KOPT-K1 (cell line): ENCODE data around the gene CTNNA3.

Source experiments
- H3K27ac ChIP-seq: fragments of 200-600 bp; sonication (generic); 2 replicates; pipeline ENCODE4 v1.5.1; 2016; ENCODE audit warnings: antibody characterized with exemption, mild to moderate bottlenecking, low read depth, low read length; ENCODE audit not compliant: poor library complexity, severe bottlenecking
- H3K36me3 ChIP-seq: fragments of 200-600 bp; sonication (generic); 2 replicates; pipeline ENCODE4 v1.5.1; 2017; ENCODE audit warnings: antibody characterized with exemption, mild to moderate bottlenecking, low read length, moderate library complexity; ENCODE audit not compliant: insufficient read depth
- H3K9me3 ChIP-seq: fragments of 200-600 bp; sonication (generic); 2 replicates; pipeline ENCODE4 v1.5.1; 2017; ENCODE audit warnings: antibody characterized with exemption, low read length, mild to moderate bottlenecking; ENCODE audit not compliant: insufficient read depth, poor library complexity, severe bottlenecking

The CTNNA3 gene

DNA sequence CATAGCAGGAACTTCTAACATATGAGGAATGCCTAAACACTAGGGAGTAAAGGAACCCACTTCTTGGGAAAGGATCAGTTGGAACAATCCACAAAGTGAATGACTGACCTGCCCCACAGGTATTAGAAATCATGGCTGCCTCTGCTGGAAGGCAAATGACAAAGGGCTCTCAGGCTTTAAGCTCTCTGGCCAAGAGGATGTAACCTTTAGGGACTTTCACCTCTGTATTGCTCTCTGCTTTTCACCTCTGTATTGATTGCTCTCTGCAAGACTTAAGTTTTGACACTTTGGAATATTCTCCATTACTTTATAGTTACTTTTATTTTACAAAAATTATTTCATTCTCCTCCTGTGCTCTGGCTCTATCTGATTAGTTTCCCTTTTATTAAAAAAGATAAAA, 522.2 kb downstream of the CTNNA3 start:
- H3K36me3 ChIP-seq, result no peaks in the 10 kb centered on the region
- no peaks in the 10 kb centered on the region for H3K9me3 ChIP-seq
- no peak overlapping the region for H3K27ac ChIP-seq

DNA sequence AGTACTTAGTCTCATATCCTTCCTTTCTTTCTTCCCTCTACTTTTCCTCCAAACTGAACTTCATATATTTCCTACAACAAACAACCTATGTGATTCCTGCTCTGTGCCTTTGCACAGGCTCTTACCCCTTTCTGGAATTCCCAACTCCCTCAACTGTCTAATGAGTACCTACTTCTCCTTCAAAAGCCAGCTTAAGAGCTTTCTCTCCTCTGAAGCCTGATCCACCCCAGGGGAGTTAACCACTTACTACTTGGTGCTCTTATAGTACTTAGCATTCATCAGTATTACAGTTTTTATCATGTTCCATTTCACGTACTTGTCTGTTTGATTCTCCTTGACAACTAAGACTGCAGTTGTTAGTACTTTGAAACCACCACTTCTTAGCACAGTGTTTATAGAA, 524.0 kb downstream of the CTNNA3 start:
- H3K27ac ChIP-seq, result no peak overlapping the region
- no peaks in the 10 kb centered on the region for H3K9me3 ChIP-seq
- H3K36me3 ChIP-seq, result no peaks in the 10 kb centered on the region

DNA sequence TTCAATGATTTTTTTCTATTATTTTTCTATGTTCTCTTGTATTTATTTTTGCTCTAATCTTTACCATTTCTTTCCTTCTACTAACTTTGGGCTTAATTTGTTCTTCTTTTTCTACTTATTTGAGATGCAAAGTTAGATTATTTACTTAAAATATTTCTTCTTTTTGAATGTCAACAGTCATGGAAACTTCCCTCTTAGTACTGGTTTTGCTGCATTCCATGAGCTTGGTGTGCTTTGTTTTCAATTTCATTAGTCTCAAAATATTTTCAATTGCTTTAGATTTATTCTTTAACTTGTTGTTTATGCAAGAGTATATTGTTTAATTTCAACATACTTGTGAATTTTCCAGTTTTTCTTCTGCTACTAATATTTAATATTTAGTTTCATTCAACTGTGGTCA, 539.8 kb downstream of the CTNNA3 start:
- Histone ChIP-seq H3K36me3 (no peaks in the 10 kb centered on the region), H3K27ac (no peak overlapping the region), H3K9me3 (no peaks in the 10 kb centered on the region)

DNA sequence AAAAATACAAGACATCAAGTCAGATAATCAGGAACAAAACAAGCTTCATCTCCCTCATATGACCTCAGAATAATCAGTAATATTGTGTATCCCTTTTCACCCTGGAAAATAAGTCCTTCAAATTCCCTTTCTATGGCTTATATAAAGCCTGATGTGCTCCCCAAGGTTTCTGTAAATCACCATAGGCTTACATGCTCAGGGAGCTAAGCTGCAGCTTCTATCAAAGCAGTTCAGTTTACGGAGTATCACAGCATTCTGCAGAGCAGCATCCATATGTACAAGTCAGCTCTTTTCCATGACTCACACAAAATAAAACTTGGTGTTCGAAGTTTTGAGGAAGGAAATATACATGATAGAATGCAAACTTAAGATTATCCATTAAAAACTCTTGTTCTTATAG, 544.5 kb downstream of the CTNNA3 start:
- H3K27ac ChIP-seq, result no peak overlapping the region
- no peaks in the 10 kb centered on the region for H3K36me3 ChIP-seq
- H3K9me3 ChIP-seq, result no peaks in the 10 kb centered on the region

DNA sequence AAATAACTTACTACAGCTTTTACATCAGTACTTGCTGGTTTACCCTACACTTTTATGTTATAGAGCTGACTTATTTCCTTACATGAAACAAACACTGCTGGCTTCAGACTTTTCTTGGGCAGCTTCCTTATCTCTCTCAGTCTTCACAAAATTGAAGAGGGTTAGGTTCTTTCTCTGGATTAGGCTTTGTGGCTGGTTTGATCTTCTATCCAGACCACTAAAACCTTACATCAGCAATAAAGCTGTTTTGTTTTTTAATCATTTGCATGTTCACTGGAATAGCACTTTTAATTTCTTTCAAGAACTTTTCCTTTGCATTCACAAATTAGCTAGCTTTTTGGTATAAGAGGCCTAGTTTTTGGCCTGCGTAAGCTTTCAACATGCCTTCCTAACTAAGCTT, 551.5 kb downstream of the CTNNA3 start:
- Histone ChIP-seq H3K9me3 (no peaks in the 10 kb centered on the region), H3K27ac (no peak overlapping the region), H3K36me3 (no peaks in the 10 kb centered on the region)

DNA sequence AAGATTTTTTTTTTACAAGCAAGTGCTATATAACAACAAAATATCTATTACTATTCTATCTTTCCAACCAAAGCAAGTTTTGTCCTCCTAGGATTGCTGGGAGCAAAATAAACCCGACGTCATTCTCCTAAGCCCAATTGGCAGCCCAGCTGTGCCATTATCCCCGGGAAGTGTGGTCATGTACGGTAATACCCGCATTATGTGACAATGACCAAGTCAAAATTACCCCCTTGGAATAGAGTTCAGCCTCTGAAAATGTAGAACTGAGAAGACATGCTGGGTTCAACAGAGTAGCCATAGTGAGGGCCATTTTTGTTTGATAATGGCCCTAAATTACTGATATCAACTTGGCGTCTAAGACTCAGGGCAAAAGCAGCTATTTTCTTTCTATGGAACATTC, 554.7 kb downstream of the CTNNA3 start:
- no peak overlapping the region for H3K27ac ChIP-seq
- H3K9me3 ChIP-seq, result no peaks in the 10 kb centered on the region
- H3K36me3 ChIP-seq, result no peaks in the 10 kb centered on the region

DNA sequence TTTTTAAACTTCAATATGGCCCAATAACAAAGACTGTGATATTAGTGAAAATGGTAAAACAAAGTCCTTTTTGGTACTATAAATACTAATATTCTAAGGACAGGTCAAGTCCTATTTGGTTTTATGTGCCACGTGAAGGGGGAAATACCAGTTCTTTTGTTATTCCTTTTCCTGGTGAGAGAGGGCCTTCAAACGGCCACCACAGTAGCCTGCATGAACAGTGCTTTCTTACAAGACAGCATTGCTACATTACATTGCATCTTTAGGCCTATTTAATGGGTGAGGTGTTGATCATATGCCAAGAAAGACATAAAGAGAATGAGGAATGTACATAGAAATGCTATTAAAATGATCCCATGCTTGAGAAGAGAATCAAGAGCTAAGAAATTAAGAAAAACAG, 555.4 kb downstream of the CTNNA3 start:
- H3K9me3 ChIP-seq, result no peaks in the 10 kb centered on the region
- H3K27ac ChIP-seq, result no peak overlapping the region
- no peaks in the 10 kb centered on the region for H3K36me3 ChIP-seq

DNA sequence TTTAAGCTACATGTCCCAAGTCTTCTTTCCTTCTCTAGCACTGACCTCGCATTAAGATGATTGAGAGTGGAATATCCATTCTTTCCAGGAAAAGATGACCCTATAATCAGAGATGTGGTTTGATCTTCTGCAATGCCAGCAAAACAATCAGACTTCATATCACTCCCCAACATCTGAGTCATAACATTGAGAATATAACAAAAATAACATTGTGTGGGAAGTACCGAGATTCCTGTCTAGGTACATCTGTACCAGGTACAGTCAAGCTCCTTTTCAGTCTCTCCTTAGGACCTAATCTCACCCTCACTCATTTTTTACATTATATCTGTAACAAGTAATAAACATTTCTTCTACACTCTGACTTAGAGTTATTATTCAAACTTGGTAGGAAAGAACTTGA, 568.6 kb downstream of the CTNNA3 start:
- H3K36me3 ChIP-seq, result no peaks in the 10 kb centered on the region

DNA sequence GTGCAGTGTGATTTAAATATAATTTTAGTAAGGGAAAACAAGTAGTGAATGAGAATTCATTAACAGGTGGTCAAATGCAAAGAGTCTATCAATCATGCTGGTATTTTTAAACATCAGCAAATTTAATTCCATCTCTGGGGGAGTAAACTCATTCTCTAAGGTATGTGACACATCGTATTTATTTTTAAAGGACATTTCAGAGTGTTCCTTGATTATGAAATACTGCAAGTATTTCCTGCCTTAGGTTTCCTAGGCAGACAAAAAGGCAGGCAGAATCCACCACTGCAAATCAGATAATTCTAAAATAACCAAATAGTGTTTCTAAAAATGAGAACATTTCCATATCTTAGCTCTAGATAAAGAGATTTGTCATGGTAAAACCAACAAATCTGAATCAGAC, 576.3 kb downstream of the CTNNA3 start:
- Histone ChIP-seq H3K27ac (no peak overlapping the region), H3K36me3 (no peaks in the 10 kb centered on the region), H3K9me3 (no peaks in the 10 kb centered on the region)

More for the DNA sequence above, 568.6 kb downstream of the CTNNA3 start:
- Histone ChIP-seq H3K9me3 (no peaks in the 10 kb centered on the region), H3K27ac (no peak overlapping the region)

DNA sequence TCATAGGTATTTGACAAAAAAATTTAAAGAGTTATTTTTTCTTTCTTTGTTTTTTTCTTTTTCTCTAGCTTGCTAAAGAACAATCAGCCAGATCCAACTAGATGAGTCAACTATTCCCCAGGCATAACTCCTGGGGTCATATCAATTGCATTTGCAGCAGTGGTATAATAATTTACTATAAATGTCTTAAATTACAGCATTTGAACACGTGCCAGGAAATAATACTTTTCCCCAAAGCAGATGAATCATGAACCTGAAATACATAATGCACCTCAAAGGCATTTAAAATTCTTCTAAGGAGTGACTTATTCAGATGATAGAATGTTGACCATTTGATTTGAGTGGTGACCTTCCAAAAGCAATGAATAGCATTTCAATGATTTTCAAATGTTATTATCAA, 580.0 kb downstream of the CTNNA3 start:
- Histone ChIP-seq H3K27ac (no peak overlapping the region), H3K9me3 (no peaks in the 10 kb centered on the region), H3K36me3 (no peaks in the 10 kb centered on the region)

DNA sequence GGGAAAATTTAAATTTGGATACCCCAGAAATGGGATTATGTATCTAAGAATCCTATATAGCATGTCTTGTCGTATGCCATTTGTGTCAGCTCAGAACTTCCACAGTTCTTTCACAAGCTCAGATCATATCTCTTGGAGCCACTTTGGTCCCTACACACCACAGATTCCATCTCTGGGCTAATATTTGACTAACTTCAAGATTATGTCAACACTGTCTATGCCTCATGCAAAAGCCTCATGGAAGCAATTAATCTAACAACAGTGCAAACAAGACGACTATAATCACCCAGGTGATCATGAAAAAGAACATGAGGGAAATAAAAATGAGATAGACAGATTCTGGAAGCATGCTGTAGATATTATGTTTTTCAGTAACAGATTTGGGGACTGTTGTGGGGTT, 581.0 kb downstream of the CTNNA3 start:
- no peak overlapping the region for H3K27ac ChIP-seq
- no peaks in the 10 kb centered on the region for H3K9me3 ChIP-seq
- H3K36me3 ChIP-seq, result no peaks in the 10 kb centered on the region

DNA sequence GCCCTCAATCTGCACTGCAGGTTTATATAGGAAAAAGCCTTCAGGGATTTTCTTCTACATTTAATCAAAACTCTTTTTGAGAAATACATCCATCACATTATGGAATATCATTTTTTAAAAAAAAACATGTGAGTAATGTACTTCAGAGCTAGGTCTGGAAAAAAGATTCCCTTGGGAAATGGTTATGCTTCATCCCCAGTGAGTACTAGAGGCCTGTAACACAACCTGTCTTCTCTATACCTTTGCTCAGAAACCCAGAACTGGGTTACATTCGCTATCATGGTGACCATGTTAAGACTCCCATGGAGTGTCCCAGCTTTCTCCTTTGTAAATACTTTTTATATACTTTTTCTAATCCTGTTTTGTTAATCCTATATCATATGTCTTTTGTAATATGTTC, 583.2 kb downstream of the CTNNA3 start:
- Histone ChIP-seq H3K9me3 (no peaks in the 10 kb centered on the region), H3K36me3 (no peaks in the 10 kb centered on the region), H3K27ac (no peak overlapping the region)

DNA sequence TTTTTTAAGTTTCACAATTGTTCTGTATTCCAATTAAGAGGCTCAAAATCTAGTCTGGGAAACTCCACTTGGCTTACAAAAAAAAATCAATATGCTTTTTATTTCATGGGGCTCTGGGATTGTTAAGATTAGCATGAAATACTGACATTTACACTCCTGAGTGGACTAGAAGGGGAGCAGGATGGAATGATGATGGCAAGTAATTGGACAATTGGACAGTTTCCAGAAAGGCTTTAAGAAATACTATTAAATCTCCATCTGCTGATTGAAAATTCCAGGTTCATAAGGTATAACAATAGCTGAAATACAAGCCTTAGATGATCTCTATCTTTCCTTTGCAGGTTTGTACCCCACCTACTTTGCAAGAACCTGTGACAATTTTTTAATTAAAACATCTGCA, 585.7 kb downstream of the CTNNA3 start:
- no peaks in the 10 kb centered on the region for H3K9me3 ChIP-seq
- H3K27ac ChIP-seq, result no peak overlapping the region

DNA sequence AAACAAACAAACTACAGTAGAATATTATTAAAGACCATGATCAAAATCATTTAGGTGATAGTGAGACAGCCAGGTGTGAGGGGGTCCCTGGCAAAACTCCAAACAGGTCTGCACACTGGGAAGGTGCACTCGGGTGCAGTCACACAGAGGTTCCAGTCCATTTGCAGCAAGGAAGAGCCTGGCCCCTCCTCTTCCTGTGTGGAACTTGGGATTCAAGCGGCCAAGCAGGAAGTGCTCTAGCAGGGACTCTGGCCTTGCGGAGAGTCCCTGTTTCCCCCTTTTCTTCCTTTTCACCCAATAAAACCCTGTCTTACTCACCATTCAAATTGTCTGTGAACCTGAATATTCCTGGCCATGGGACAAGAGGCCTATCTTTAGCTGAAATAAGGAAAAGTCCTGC, 588.3 kb downstream of the CTNNA3 start:
- Histone ChIP-seq H3K27ac (no peak overlapping the region), H3K9me3 (no peaks in the 10 kb centered on the region), H3K36me3 (no peaks in the 10 kb centered on the region)

More for the DNA sequence above, 585.7 kb downstream of the CTNNA3 start:
- H3K36me3 ChIP-seq, result no peaks in the 10 kb centered on the region

DNA sequence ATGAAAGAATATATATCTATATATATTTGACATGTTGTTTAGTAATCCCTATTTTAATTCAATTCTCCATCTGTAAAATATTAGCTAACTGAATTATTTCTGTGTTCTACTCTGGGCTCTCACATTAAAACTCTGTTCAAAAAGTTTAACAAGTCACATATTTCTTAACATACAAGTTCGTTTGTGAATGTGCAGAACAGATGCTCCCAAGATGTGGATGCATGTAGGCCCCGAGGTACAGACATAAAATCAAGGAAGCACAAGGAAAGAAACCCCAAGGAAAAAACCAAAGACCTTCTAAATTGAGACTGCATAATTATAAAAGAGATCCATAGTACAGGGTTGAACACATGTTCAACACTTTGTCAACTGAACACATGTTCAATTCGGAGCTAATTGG, 595.0 kb downstream of the CTNNA3 start:
- H3K36me3 ChIP-seq, result no peaks in the 10 kb centered on the region
- no peaks in the 10 kb centered on the region for H3K9me3 ChIP-seq
- no peak overlapping the region for H3K27ac ChIP-seq

DNA sequence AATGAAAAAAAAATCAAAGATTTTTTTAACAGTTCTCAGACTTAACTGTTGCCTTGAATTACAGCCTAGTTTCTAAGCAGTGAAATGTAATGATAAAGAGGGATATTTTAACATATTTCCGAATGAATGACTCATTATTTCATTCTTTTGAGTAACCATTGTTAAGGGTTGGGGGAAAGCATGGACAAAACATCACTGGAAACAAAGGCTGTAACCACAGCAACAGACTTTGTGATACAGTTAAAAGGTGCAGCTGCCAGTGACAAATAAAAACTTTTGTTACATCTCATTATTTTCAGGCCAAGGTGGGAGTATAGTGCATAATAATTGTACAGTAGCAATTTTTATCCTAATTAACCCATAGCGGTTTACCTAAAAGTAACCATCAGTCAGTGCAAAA, 597.5 kb downstream of the CTNNA3 start:
- Histone ChIP-seq H3K36me3 (no peaks in the 10 kb centered on the region), H3K27ac (no peak overlapping the region), H3K9me3 (no peaks in the 10 kb centered on the region)

DNA sequence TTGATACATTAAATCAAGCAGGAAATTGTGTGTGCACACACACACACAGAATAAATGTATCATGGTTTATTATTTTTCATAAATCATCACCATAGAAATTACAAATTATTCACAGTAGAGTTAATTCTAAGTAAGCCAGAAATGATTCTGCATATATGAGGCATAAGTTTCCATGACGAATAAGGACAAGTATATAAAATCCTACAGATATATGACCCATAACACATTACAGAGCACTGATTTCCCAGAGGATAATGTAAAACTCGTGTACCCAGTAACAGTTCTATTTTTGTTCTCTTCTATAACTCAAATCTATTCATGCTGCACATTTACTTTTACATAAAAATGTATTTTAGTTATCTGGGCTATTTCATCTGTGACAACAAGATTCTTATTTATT, 600.5 kb downstream of the CTNNA3 start:
- no peak overlapping the region for H3K27ac ChIP-seq
- no peaks in the 10 kb centered on the region for H3K36me3 ChIP-seq
- H3K9me3 ChIP-seq, result no peaks in the 10 kb centered on the region
